ENCODE data around the gene NEO1.

DNA sequence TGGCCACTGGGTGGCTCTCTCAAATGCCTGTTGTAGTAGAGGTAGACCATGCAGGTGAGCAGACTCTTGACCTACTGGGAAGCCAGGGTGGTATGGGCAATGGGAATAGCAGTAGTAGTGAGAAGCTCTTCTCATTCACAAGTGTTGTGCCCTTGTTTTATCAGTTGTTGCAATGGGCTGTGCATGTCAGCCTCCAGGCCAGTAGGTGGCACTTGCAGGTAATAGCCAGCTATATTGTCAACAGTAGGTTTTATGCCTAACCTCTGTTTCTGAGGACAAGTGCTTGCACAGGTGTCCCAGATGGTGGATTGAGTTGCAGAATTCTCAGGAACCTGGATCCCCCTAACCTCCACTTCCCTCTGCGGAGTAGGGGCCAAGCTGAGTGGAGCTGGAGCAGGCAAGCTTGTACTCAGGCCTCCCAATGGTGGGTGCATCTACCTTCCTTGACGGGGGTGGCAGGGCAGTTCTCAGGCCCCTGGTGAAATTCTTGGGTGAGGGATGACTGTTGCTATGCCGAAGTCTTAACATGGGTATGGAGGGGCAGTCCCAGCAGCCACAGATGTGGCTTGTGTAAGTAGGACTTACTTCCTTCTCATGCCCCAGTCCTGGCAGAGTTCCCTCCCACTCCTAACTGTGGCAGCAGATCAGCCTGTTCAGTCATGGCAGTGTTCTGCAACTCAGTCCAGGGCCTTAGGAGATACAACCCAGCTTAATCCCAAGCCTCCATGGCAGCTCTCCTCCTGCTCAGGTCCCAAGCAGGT lies 104.3 kb downstream of the NEO1 start:
- TF ChIP-seq POLR2AphosphoS5 (IDR thresholded peaks at IDR 0.05; ENCODE audit: borderline replicate concordance, low read depth, low read length) (no peak), EZH2 (IDR thresholded peaks at IDR 0.05) (no peak), FOXP2 (optimal IDR thresholded peaks at IDR 0.05; ENCODE audit: control extremely low read depth, extremely low read length, insufficient read depth) (no peak)

Measured in SK-N-MC (cell line).